Right renal pelvis (tissue), 4 donors: Measurements from ENCODE around the gene POLR1C. TPM values are rescaled to one million over a fixed set of nuclear protein-coding genes. Genes with fewer than 3 reads are reported as not detected.
"Not testable (repeated sequence)": the region's sequence is repeated elsewhere in the genome, so short reads cannot be mapped to it uniquely, and the experiment has no call there.

Experiments
- DNase-seq, 4 donors: peaks; one replicate each; pipeline ENCODE4 v3.0.0-alpha.2; 2013; ENCODE audit warnings: low read depth in 4 of 4, low spot score in 3 of 4, missing footprints in 1 of 4
- polyA plus RNA-seq, 4 donors: library from polyadenylated mRNA; unstranded; fragments of 120-200 nt; gene quantifications; one replicate each; pipeline ENCODE4 v1.2.1, GENCODE V29; 2013; ENCODE audit not compliant: insufficient read length in 4 of 4

The POLR1C gene
- polyA plus RNA-seq, 4 donors: 37.3 to 45.1 (median 39.0) TPM

GRCh38 chr6:43491750-43492661 is 24.9 kb upstream of the POLR1C start:
- no peak for DNase-seq

DNA sequence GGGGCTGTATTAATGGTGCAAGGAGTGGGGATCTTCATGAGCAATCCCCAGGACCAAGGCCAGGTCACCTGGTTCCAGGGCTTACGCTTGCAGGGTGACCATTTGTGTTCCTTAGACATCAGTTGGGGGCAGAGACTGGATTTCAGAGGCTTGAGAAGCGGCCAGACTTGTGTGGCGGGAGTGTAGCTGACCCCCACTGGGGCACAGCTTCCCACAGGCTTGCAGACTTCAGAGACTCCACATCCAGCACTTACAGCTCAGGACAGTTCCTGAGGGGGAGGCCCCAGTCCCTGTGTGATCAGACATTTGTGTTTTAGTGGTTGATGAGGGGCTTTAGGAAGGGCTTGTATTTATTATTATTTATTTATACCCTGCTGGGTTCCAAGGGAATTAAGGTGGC is 24.2 kb upstream of the POLR1C start:
- no peak for DNase-seq

DNA sequence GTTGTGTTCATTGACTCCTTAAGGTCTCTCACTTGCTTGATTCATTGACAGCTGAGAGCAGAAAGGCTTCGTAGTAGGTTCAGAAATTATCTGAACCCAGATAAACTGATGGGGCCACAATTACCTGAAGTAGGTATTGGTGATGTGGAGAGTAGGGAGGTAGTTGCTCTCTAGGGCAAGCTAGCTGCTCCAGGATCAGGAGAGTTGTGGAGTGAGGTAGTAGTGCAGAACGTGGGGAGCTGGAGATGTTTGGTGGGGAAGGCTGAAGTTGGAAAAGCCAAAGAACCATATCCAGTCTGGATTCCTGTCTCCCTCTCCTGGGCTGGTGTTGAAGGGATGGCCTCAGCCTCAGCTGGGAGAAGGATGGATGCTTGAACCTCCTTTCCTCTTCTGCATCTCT is 23.7 kb upstream of the POLR1C start:
- no peak for DNase-seq

DNA sequence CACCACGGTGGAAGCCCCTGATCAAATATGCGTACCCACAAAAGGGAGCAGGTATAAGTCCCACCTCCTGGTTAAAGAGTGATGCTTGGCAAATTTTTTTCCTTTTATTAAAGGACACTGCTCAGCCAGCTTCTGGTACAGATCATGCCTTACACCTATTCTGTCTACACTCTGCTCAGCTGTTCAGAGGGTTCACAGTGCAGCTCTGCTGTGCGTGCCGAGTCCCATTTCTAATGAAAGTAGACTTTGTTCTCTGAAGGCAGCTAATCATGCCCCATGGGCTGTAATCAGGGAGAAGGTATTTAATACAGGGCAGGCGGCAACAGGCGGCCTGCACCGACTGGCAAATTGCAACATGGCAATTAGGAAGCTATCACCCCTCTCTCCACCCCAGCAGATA is 23.1 kb upstream of the POLR1C start:
- DNase-seq: no peak

DNA sequence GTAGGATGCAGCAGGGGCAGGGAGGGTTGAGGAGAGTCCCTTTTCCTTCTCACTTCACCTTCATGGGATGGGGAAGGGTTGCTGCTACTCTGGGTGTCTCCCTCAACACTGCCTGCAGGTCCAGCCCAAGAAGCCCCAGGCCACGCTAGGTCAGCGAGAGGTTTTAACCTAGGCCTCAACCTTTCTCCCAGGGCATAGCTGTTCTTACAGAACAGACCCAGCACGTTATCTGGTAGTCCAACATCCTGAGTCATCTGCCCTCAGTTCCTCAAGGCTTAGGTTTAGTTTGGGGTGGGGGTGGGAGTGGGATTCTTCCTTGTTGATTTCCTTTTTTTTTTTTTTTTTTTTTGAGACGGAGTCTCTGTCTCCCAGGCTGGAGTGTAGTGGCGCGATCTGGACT is 22.6 kb upstream of the POLR1C start:
- DNase-seq: no peak

GRCh38 chr6:43494766-43495165 is 22.1 kb upstream of the POLR1C start:
- DNase-seq: no peak

DNA sequence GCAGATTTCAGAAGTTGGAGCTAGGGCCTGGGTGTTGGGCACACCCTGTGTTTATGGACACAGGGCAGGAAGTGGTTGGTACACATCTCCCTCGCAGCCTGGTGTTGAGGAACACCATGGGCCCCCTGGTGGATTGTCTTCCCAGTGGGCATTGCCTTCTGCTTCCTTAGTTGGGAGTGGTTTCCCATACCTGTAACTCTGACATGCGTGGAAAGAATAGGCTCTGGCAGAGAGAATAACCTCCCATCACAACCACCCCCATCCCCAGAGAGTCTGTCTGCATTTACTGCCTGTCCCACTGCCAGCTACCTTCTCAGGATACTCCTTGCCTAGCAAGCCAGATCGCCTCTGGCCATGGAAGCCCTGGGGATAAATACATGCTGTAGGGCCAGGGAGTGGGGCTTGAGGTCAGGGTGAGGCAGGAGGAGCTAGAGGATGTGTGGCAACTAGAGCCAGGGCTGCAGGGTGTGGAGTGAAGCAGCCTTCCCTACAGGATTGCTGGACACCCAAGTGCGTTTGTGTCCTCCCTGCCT is 21.4 kb upstream of the POLR1C start:
- DNase-seq: no peak

DNA sequence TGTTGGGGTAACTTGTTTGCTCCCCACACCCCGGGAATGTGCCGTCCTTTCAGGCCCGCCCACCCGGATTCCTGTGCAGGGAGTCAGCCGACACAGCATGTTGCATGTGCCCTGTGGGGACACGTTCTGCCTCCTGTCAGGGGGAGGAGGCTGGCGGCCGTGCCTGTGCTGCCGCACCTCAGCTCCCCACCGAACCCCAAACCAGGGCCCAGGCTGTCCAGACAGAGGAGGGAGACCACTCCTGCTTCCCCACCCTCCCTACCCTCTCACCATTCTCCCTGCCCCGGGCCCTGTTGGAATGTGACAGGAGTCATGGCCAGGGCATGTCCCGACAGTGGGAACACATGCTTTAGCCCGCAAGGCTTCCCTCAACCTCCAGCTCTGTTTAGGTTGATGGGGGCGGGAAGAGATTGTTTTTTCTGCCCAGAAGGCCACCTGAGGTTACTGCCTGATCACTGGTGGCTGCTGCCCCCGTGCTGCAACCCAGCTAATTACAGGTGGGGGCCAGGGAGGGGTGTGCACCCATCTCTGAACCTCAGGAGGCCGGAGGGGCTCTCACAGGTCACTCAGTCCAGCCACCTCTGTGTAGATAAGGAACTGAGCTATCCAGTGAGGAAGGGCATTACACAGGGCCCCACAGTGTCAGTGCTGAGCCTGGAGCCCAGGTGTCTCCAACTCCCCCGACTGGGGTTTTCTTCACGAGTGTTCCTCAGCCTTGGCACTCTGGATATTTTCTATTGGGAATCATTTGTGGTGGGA is 20.3 kb upstream of the POLR1C start:
- DNase-seq: no peak

GRCh38 chr6:43497129-43497396 is 19.8 kb upstream of the POLR1C start:
- no peak for DNase-seq

- no peak for DNase-seq
Observed at GRCh38 chr6:43497689-43498088, 19.2 kb upstream of the POLR1C start.

GRCh38 chr6:43498291-43498690 is 18.6 kb upstream of the POLR1C start:
- DNase-seq: not testable (repeated sequence)

DNA sequence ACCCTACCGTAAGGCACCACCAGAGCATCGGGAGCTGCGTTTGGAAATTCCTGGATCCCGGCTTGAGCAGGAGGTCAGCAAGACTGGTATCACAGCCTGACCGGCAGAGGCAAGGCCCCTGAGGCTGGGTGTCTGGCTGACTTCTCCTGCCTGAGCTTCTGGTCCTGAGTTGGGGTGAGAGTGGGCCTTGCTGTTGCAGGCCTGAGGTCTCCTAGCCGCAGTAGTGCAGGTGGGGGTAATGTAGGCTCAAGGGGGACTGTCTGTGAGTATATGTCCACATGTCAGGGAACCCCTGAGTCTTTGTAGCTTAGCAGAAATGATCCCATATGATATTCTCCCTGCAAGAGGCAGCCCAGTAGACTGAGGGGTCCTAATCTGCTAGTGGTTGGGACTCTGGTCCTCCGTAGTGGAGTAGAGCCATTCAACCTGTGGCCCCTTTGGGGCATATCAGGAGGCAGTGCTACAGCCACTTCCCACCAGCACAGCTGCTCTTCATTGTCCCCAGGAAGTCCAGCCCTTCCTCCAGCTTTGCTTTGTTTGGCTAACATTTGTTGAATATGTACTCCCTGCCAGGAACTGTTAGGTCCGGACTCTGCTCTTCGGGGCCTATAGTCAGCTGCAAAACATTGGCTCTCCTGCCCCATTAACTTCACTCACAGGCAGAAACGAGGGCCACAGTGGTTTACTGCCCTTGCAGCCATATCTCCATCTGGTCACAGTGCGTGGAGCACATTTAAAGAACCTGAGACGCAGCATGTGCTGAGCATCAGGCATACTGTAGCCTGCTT is 17.7 kb upstream of the POLR1C start:
- DNase-seq: no peak

- DNase-seq: no peak
Observed at GRCh38 chr6:43500921-43501320, 16.0 kb upstream of the POLR1C start.

DNA sequence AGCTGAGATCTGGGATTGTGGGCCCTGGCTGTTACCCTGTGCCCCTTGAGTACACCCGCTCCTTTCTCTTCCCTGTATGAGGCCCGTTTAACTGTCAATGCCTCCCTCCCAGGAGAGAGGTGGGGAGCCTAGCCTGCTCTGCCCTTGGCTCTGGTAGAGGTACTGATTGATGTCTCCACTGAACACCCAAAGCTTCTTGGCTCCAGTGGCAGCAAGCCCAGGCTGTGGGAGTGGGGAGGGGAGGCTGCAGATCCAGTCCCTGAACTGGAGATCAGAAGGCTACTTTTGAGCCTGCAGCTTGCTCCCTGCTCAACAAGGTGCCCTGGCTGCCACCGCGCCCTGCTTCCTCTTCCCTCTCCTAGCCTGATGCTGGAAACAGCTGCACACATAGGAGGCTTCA is 14.2 kb upstream of the POLR1C start:
- DNase-seq: no peak

DNA sequence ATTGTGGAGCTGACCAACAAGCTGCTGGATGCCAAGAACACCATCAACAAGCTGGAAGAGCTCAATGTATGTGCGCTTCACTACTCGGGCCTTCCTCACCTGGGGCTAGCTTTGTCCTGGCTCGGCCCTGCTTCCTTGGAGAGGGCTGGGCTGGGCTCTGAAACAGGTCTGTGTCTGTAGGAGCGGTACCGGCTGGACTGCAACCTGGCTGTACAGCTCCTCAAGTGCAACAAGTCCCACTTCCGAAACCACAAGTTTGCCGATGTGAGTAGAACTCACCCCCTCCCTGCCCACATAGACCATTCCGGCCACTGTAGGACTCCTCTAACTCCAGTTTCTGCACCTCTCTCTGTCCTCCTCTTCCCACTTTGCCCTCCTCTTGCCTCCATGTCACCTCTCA is 13.4 kb upstream of the POLR1C start:
- no peak for DNase-seq

DNA sequence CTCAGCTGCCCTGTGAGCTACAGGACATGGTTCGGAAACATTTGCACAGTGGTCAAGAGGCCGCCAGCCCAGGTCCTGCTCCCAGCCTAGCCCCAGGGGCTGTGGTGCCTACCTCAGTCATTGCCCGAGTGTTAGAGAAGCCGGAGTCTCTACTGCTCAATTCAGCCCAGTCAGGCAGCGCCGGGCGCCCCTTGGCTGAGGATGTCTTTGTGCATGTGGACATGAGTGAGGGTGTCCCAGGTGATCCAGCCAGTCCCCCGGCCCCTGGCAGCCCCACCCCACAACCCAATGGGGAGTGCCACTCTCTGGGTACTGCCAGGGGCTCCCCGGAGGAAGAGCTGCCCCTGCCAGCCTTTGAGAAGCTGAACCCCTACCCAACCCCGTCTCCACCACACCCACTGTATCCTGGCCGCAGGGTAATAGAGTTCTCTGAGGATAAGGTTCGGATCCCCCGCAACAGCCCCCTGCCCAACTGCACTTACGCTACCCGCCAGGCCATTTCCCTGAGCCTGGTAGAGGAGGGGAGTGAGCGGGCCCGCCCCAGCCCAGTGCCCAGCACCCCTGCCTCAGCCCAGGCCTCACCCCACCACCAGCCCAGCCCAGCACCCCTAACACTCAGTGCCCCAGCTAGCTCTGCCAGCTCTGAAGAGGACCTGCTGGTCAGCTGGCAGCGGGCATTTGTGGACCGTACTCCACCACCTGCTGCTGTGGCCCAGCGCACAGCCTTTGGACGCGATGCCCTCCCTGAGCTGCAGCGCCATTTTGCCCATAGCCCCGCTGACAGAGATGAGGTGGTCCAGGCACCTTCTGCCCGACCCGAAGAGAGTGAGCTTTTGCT is 11.9 kb upstream of the POLR1C start:
- no peak for DNase-seq

DNA sequence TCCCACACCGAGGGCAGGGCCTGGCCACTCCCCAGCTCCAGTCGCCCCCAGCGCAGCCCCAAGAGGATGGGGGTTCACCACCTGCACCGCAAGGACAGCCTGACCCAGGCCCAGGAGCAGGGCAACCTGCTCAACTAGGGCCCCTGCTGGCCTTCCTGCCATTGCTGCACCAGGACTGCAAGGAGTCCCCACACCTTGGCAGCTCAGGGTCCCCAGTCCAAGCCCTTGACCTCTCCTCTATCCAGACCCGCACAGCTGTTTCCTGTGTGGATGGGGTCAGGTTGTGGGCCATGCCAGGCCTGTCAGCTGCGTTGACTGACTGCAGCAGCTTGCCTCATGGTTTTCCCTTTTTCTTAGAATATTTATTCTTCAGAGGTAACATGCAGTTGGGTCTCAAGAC is 11.2 kb upstream of the POLR1C start:
- DNase-seq: no peak

- DNase-seq: no peak
Observed at GRCh38 chr6:43506171-43506570, 10.7 kb upstream of the POLR1C start.

DNA sequence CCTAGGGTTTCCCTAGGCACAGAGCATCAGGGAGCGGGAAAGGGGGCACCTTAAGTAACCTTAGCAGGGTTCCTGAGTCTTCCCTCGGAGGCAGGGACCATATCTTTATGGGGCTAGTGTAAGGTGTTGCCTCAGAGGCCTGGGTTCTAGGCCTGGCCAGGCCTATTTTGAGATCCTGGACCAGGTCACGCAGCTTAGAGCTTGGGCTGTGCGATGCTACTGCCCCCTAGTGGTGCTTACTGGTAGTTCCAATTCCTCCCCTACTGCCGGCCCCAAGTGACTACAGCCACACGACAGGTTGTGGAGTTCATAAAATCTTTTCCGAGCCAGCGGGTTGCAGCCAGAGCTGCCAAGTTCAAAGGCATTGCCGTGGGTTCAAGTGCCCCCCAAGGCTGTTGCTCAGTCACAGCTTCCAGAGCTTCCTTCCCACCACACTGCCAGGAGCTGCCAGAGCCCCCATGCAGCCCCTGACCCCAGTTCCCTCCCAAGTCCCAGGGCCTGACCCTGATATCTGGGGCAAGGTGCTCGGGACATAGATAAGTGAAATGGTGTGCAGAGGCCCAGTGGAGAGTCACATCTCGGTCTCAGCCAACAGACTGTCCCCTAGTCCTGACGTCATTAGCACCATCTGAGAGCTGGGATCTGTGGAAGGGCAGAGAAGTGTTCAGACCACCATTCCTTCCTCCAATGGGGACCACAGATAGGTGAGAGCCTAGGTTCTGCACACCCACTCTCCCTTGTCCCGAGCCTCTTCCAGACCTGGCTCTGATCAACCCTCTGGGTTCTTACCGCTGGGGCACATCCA is 10.0 kb upstream of the POLR1C start:
- peak; percentile 73 to 79 (median 76) for DNase-seq
